GM12801 (cell line): Measurements from ENCODE around the gene FRMPD4.

Experiments used
- TF ChIP-seq, protein P1 (sequence below): IDR thresholded peaks from one replicate; pipeline ENCODE4 v1.5.1; 2011; ENCODE audit warnings: control low read depth; ENCODE audit not compliant: insufficient read length; ENCODE audit errors: extremely low read depth

Gene FRMPD4

DNA sequence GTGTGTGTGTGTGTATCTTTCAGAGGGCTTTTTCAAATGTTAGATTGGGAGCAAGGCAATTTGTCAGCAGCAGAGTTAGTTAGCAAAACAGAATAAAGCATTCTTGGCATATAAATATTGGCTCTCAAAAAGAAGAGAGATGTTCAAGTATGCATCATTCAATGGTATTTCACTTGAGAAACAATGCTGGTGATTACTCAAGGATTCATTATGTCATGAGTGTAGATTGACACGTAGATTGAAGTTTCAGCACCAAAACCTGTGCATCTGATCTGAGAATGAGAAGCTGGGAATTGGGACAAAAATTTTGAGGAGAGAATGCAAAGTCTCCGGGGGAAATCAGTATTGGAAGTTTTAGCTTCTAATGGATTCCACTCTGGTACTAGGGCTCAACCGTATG, 241.4 kb downstream of the FRMPD4 start:
- TF ChIP-seq, protein P1, sequence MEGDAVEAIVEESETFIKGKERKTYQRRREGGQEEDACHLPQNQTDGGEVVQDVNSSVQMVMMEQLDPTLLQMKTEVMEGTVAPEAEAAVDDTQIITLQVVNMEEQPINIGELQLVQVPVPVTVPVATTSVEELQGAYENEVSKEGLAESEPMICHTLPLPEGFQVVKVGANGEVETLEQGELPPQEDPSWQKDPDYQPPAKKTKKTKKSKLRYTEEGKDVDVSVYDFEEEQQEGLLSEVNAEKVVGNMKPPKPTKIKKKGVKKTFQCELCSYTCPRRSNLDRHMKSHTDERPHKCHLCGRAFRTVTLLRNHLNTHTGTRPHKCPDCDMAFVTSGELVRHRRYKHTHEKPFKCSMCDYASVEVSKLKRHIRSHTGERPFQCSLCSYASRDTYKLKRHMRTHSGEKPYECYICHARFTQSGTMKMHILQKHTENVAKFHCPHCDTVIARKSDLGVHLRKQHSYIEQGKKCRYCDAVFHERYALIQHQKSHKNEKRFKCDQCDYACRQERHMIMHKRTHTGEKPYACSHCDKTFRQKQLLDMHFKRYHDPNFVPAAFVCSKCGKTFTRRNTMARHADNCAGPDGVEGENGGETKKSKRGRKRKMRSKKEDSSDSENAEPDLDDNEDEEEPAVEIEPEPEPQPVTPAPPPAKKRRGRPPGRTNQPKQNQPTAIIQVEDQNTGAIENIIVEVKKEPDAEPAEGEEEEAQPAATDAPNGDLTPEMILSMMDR, result no peak

DNA sequence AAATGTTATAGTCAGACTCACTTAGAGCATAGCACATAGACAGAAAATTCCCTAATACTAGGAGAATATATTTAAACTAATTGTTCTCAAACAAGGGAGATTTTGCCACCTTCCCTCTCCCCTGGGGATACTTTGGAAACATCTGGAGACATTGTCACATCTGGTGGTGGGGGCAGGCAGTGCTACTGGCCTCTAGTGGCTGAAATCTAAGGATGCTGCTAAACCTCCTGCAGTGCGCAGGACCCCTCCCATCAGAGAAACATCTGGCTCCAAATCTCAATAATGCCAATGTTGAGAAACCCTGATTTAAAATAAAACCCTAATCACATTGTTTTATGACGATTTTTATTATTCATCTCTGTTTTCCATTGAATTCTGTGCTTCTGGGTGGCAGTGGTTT, 244.9 kb downstream of the FRMPD4 start:
- TF ChIP-seq, protein P1, result no peak

DNA sequence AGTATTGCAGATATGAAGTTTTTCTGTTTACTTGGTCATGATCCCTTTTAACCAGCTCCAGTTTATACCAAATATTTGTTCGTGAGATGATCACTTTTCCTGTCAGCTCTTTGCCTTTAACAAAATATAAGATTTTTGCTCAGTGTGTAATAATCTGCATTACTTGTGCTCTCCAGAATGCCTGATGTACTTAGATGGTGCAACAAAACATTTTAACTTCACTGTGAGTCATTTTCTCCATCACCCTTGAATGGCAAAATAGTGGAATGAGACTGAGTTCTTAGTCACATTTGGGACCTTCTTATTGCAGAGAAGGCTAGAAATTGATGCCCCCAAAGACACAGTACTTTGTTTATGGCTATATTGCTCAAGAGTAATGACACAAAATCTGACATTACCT, 252.0 kb downstream of the FRMPD4 start:
- TF ChIP-seq, protein P1, result no peak

DNA sequence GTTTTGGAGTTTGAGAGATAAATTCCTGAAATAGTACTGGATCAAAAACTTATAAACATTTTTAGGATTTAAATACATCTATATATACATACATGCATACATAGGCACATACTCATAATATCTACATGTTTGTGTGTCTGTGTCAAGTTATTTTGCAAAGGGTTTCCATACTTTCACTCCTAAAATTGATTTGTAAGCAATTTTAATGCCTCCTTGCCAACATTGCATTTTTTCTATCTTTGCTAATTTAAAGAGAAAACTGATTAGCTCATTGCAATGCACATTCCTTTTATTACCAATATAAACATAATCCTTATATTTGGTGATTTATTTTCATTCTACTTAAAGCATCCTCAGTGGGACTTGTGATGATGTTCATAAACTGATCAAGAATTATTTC, 258.3 kb downstream of the FRMPD4 start:
- TF ChIP-seq, protein P1, result no peak

DNA sequence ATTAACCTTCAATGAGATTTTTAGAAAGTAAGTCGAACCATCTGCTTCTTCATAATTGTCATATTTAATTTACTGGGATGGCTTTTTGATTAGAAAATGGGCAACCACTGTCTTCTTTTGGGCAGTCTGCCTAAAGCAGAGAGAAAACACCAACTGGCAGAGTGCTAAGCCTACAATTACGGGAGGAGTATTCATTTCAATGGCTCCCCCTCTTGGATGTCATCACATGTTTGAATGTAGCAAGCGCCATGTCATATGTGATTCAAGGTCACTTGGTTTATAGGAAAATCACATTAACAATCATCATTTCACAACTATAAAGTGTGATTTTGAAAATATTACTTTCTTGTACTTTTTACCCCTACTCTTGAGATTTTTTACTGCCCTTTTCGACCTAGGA, 261.9 kb downstream of the FRMPD4 start:
- TF ChIP-seq, protein P1, result no peak

DNA sequence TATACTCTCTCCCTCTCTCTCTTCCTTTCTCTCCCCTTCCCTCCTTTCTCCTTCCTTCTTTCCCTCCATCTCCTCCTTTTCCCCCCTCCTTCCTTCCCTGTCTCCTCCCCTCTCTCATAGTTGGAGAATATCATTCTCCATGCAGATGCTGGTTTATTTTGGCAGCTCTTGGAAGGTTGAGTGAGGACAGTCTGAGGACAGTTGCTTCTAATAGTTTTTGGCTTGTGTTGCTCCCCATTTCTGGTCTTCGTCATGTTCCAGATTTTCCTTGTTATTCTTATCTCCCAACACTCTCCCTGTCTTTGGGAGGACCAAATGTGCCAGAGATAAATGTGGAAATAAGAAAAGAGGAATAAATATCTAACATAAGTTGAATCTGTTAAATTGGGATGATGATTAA, 263.0 kb downstream of the FRMPD4 start:
- TF ChIP-seq, protein P1, result no peak

DNA sequence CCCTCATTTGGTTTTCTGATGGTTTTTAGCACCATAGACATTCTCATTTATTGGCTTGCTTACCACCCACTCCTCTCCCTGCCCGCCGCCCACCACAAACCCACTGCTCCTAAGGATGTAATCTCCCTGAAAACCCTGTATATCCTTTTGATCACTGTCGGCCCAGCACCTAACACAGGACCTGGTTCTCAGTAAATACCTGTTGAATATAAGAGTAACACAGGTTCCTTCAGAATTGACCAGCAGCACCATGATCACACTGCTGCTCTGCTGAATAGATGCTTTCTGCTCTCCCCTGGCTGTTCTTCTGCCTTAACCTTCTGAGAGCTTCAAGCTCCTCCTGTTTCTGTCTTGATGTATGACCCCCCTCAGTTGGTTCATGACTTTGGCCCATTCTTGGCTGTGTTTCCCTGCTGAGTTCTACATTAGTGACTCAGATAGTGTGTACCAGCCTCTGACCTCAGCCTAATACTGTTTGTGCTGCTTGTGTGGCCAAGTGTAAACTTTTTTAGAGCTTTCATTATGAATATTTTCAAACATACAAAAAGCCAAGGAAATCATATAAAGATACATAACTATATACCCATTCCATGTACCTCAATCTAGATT, 265.3 kb downstream of the FRMPD4 start:
- TF ChIP-seq, protein P1, result no peak
